HepG2 (cell line): Measurements from ENCODE around the gene CACTIN. TPM values are rescaled to one million over a fixed set of nuclear protein-coding genes. Genes with fewer than 3 reads are reported as not detected.

Experiments
- ARNTL ChIP-seq: sonication (generic); formaldehyde crosslinking; IDR thresholded peaks from 2 replicates; pipeline ENCODE4 v1.4.0; 2020; ENCODE audit warnings: mild to moderate bottlenecking, missing genetic modification reagents
- CBX5 ChIP-seq: sonication (generic); formaldehyde crosslinking; IDR thresholded peaks from 2 replicates; pipeline ENCODE4 v1.4.0; 2020; ENCODE audit warnings: missing genetic modification reagents, borderline replicate concordance
- CEBPB ChIP-seq: IDR thresholded peaks from 2 replicates; pipeline ENCODE4 v1.6.1; 2011; ENCODE audit warnings: low read depth, low read length, improper control_type of control experiment, borderline replicate concordance
- CHCHD3 ChIP-seq: sonication (generic); formaldehyde crosslinking; IDR thresholded peaks from 2 replicates; pipeline ENCODE4 v1.8.0; 2022; ENCODE audit warnings: mild to moderate bottlenecking, missing genetic modification reagents, moderate library complexity
- EZH2 ChIP-seq: conservative IDR thresholded peaks from 2 replicates; pipeline ENCODE4 v1.6.1; 2012; ENCODE audit warnings: mild to moderate bottlenecking, low read depth, low read length, moderate library complexity
- FOSL1 ChIP-seq: sonication (generic); formaldehyde crosslinking; IDR thresholded peaks from 2 replicates; pipeline ENCODE4 v1.9.0; 2021; ENCODE audit warnings: missing genetic modification reagents, borderline replicate concordance
- GPN1 ChIP-seq: sonication (generic); formaldehyde crosslinking; IDR thresholded peaks from 2 replicates; pipeline ENCODE4 v1.5.1; 2020; ENCODE audit warnings: missing genetic modification reagents, borderline replicate concordance
- MEIS2 ChIP-seq: sonication (generic); formaldehyde crosslinking; IDR thresholded peaks from 2 replicates; pipeline ENCODE4 v1.9.0; 2021; ENCODE audit warnings: mild to moderate bottlenecking, missing genetic modification reagents
- MLX ChIP-seq: IDR thresholded peaks from 2 replicates; pipeline ENCODE4 v1.6.1; 2016
- MYC ChIP-seq: sonication (generic); formaldehyde crosslinking; IDR thresholded peaks from 2 replicates; pipeline ENCODE4 v1.9.0; 2021; ENCODE audit warnings: missing genetic modification reagents, borderline replicate concordance
- NFE2 ChIP-seq: sonication (generic); formaldehyde crosslinking; IDR thresholded peaks from 2 replicates; pipeline ENCODE4 v1.4.0; 2020; ENCODE audit warnings: missing genetic modification reagents
- NR2F1 ChIP-seq, 2 experiments: fragments of 450-650 bp in 1 of 2; formaldehyde crosslinking in 1 of 2; IDR thresholded peaks; 2 replicates each; pipeline versions ENCODE4 v1.5.0 to v1.6.1; 2016 to 2020; ENCODE audit warnings: mild to moderate bottlenecking in 1 of 2, missing compliant biosample characterization in 1 of 2, missing genetic modification reagents in 1 of 2, moderate library complexity in 1 of 2
- SATB2 ChIP-seq: sonication (generic); formaldehyde crosslinking; IDR thresholded peaks from 2 replicates; pipeline ENCODE4 v1.5.0; 2020; ENCODE audit warnings: missing genetic modification reagents
- TCF7 ChIP-seq: sonication (generic); IDR thresholded peaks from 2 replicates; pipeline ENCODE4 v1.6.1; 2016; ENCODE audit warnings: antibody characterized with exemption, low read depth
- TGIF2 ChIP-seq: IDR thresholded peaks from 2 replicates; pipeline ENCODE4 v1.6.1; 2016; ENCODE audit warnings: control low read depth, missing compliant biosample characterization
- ZMYM4 ChIP-seq: sonication (generic); formaldehyde crosslinking; IDR thresholded peaks from 2 replicates; pipeline ENCODE4 v1.8.1; 2023; ENCODE audit warnings: mild to moderate bottlenecking, missing genetic modification reagents
- ZNF224 ChIP-seq: sonication (generic); formaldehyde crosslinking; IDR thresholded peaks from 2 replicates; pipeline ENCODE4 v1.5.0; 2020; ENCODE audit warnings: mild to moderate bottlenecking, missing genetic modification reagents
- ZNF281 ChIP-seq: sonication (generic); formaldehyde crosslinking; IDR thresholded peaks from 2 replicates; pipeline ENCODE4 v1.4.0; 2020; ENCODE audit warnings: missing genetic modification reagents, borderline replicate concordance
- ZNF552 ChIP-seq: sonication (generic); formaldehyde crosslinking; IDR thresholded peaks from 2 replicates; pipeline ENCODE4 v1.9.0; 2022; ENCODE audit warnings: missing genetic modification reagents, mild to moderate bottlenecking, borderline replicate concordance
- ZNF703 ChIP-seq: sonication (generic); formaldehyde crosslinking; IDR thresholded peaks from 2 replicates; pipeline ENCODE4 v1.5.1; 2020; ENCODE audit warnings: missing genetic modification reagents, mild to moderate bottlenecking, moderate library complexity, borderline replicate concordance
- ZNF788 ChIP-seq: sonication (generic); formaldehyde crosslinking; IDR thresholded peaks from 2 replicates; pipeline ENCODE4 v1.5.0; 2020; ENCODE audit warnings: mild to moderate bottlenecking, missing genetic modification reagents, borderline replicate concordance
- polyA plus RNA-seq, 8 experiments: library from polyadenylated mRNA; depleted of rRNA in 3 of 8; stranded (reverse) in 7 of 8; unstranded in 1 of 8; fragments of >200 nt; fragmentation: Illumina TruSeq in 4 of 8; extraction: Trizol in 4 of 8; gene quantifications; 2 replicates each; pipeline versions ENCODE4 v1.2.1 to v1.2.3, GENCODE V29; 2011 to 2016; ENCODE audit warnings: low read depth in 4 of 8, missing spikeins in 1 of 8, mixed read lengths in 1 of 8; ENCODE audit not compliant: insufficient read depth in 1 of 8
- total RNA-seq, 5 experiments: library from RNA; depleted of rRNA; stranded (reverse); fragments of >200 nt; fragmentation: Illumina TruSeq; extraction: Trizol; gene quantifications; 2 replicates each; pipeline ENCODE4 v1.2.3, GENCODE V29; 2016; ENCODE audit warnings: low read depth in 1 of 5
- TF ChIP-seq, protein P1 (sequence below): sonication (generic); formaldehyde crosslinking; IDR thresholded peaks from 2 replicates; pipeline ENCODE4 v1.8.0; 2023; ENCODE audit warnings: mild to moderate bottlenecking, missing genetic modification reagents
- TF ChIP-seq, protein P2 (sequence below): sonication (generic); formaldehyde crosslinking; IDR thresholded peaks from 2 replicates; pipeline ENCODE4 v1.4.0; 2020; ENCODE audit warnings: missing genetic modification reagents

The CACTIN gene
- total and polyA plus RNA-seq, 2 of the 13 experiments (the other 11 are each of a cell fraction or from before 2014, with no cell fraction given) = 10.0 to 16.6 TPM

GRCh38 chr19:3626473-3627350, at the start of gene CACTIN (continued):
- TF ChIP-seq CEBPB (no peak), ZNF224 (CRISPR knock-in tag) (no peak), ZNF788 (CRISPR knock-in tag) (peak; percentile 97; the same call in 1 of the 2 replicates), TCF7 (no peak), ARNTL (CRISPR knock-in tag) (0 out of 2 replicates have a peak, but pooled peaks have one; percentile 40), ZNF552 (CRISPR knock-in tag) (peak; percentile 63; the same call in 1 of the 2 replicates), NR2F1 (CRISPR knock-in tag; IDR thresholded peaks at IDR 0.05) (no peak), MLX (CRISPR knock-in tag) (no peak; the same call in 1 of the 2 replicates), SATB2 (CRISPR knock-in tag) (no peak), MYC (CRISPR knock-in tag) (peak; percentile 78), GPN1 (CRISPR knock-in tag) (no peak), NFE2 (no peak), CHCHD3 (CRISPR knock-in tag) (no peak; the same call in 1 of the 2 replicates), TGIF2 (CRISPR knock-in tag) (0 out of 2 replicates have a peak, but pooled peaks have one; percentile 31), FOSL1 (CRISPR knock-in tag) (no peak), MEIS2 (0 out of 2 replicates have a peak, but pooled peaks have one; percentile 18), ZNF703 (peak; percentile 24; the same call in 1 of the 2 replicates), ZNF281 (CRISPR knock-in tag) (no peak), CBX5 (peak; percentile 87; the same call in 1 of the 2 replicates), ZMYM4 (peak; percentile 68), EZH2 (no peak)
- TF ChIP-seq, protein P1, sequence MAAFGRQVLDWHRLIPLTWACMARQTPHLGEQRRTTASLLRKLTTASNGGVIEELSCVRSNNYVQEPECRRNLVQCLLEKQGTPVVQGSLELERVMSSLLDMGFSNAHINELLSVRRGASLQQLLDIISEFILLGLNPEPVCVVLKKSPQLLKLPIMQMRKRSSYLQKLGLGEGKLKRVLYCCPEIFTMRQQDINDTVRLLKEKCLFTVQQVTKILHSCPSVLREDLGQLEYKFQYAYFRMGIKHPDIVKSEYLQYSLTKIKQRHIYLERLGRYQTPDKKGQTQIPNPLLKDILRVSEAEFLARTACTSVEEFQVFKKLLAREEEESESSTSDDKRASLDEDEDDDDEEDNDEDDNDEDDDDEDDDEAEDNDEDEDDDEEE (CRISPR knock-in tag) = peak; percentile 84; the same call in 1 of the 2 replicates
- TF ChIP-seq, protein P2, sequence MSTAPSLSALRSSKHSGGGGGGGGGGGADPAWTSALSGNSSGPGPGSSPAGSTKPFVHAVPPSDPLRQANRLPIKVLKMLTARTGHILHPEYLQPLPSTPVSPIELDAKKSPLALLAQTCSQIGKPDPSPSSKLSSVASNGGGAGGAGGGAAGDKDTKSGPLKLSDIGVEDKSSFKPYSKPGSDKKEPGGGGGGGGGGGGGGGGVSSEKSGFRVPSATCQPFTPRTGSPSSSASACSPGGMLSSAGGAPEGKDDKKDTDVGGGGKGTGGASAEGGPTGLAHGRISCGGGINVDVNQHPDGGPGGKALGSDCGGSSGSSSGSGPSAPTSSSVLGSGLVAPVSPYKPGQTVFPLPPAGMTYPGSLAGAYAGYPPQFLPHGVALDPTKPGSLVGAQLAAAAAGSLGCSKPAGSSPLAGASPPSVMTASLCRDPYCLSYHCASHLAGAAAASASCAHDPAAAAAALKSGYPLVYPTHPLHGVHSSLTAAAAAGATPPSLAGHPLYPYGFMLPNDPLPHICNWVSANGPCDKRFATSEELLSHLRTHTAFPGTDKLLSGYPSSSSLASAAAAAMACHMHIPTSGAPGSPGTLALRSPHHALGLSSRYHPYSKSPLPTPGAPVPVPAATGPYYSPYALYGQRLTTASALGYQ = no peak
